H1 (cell line): ENCODE results near the gene MROH2A. TPM values are rescaled to one million over a fixed set of nuclear protein-coding genes. Genes with fewer than 3 reads are reported as not detected.

Experiments
- CTCF ChIA-PET: fragments of 300-600 bp; sonication (Branson Sonifier 250); formaldehyde crosslinking; loops from one replicate; lab custom pipeline; 2021; ENCODE audit not compliant: partially characterized antibody; lab: Charles Lee
- POLR2A ChIA-PET: fragments of 300-600 bp; sonication (Branson Sonifier 250); formaldehyde crosslinking; loops from one replicate; lab custom pipeline; 2021; ENCODE audit warnings: inconsistent platforms; ENCODE audit not compliant: partially characterized antibody; lab: Charles Lee
- DNase-seq, 2 experiments: peaks; one replicate each; pipeline versions ENCODE4 v3.0.0 to v3.0.0-alpha.2; 2010 to 2022; ENCODE audit warnings: low spot score in 2 of 2, low read depth in 1 of 2, mixed read lengths in 1 of 2
- FAIRE-seq: peaks from 2 replicates; lab custom pipeline; 2011; peaks lifted over from hg19 to GRCh38; lab: Jason Lieb, UNC
- H2AFZ ChIP-seq: 2 replicates; pipeline ENCODE4 v1.8.1; 2012; ENCODE audit warnings: low read length, inconsistent platforms
- H2AK5ac ChIP-seq: 2 replicates; pipeline ENCODE4 v1.6.1; 2013; ENCODE audit warnings: low read depth, low read length
- H2BK120ac ChIP-seq: replicated peaks from 2 replicates; pipeline ENCODE3; 2013; ENCODE audit warnings: low read depth, low read length, inconsistent platforms
- H2BK12ac ChIP-seq: 2 replicates; pipeline ENCODE4 v1.6.1; 2013; ENCODE audit warnings: low read depth, low read length
- H2BK15ac ChIP-seq: 2 replicates; pipeline ENCODE4 v1.6.1; 2013; ENCODE audit warnings: low read length
- H2BK20ac ChIP-seq: 2 replicates; pipeline ENCODE4 v1.6.1; 2013; ENCODE audit warnings: low read length
- H2BK5ac ChIP-seq: 2 replicates; pipeline ENCODE4 v1.6.1; 2013; ENCODE audit warnings: low read depth, low read length
- H3K14ac ChIP-seq: 2 replicates; pipeline ENCODE4 v1.6.1; 2013; ENCODE audit warnings: inconsistent platforms; ENCODE audit not compliant: insufficient read length
- H3K18ac ChIP-seq: 2 replicates; pipeline ENCODE4 v1.6.1; 2013; ENCODE audit warnings: low read length; ENCODE audit errors: extremely low read depth
- H3K23ac ChIP-seq: 2 replicates; pipeline ENCODE4 v1.6.1; 2013; ENCODE audit warnings: inconsistent platforms; ENCODE audit not compliant: insufficient read length
- H3K23me2 ChIP-seq: 2 replicates; pipeline ENCODE4 v1.6.1; 2013; ENCODE audit warnings: low read depth, low read length
- H3K27ac ChIP-seq: 2 replicates; pipeline ENCODE4 v1.6.1; 2011; ENCODE audit warnings: low read depth, low read length, inconsistent platforms
- H3K27me3 ChIP-seq, 4 experiments: replicated peaks in 1 of 4; 1 replicate in 1 of 4; 2 replicates in 3 of 4; pipeline versions ENCODE4 v1.6.1 to v1.8.1; 2011 to 2013; ENCODE audit warnings: low read length in 3 of 4, mild to moderate bottlenecking in 3 of 4, inconsistent platforms in 2 of 4, mixed read lengths in 2 of 4, moderate library complexity in 1 of 4; ENCODE audit not compliant: control insufficient read depth in 3 of 4, insufficient read depth in 3 of 4; ENCODE audit errors: extremely low read depth in 1 of 4
- H3K36me3 ChIP-seq, 4 experiments: 2 replicates each; pipeline versions ENCODE4 v1.6.1 to v1.8.1; 2011 to 2013; ENCODE audit warnings: mild to moderate bottlenecking in 4 of 4, low read length in 3 of 4, moderate library complexity in 2 of 4, control low read depth in 1 of 4, inconsistent platforms in 1 of 4; ENCODE audit not compliant: insufficient read depth in 4 of 4, control insufficient read depth in 2 of 4
- H3K4ac ChIP-seq: replicated peaks from 2 replicates; pipeline ENCODE3; 2013; ENCODE audit warnings: low read length, low read depth, mixed read lengths, inconsistent platforms; ENCODE audit not compliant: insufficient read length
- H3K4me1 ChIP-seq, 4 experiments: replicated peaks in 1 of 4; 1 replicate in 1 of 4; 2 replicates in 3 of 4; pipeline versions ENCODE4 v1.6.1 to v1.8.1; 2011 to 2013; ENCODE audit warnings: low read length in 3 of 4, inconsistent platforms in 2 of 4, mixed read lengths in 1 of 4; ENCODE audit not compliant: insufficient read depth in 4 of 4, control insufficient read depth in 3 of 4
- H3K4me2 ChIP-seq, 2 experiments: 2 replicates each; pipeline versions ENCODE4 v1.6.1 to v1.8.1; 2011 to 2013; ENCODE audit warnings: low read depth in 2 of 2, low read length in 2 of 2, control low read depth in 1 of 2, inconsistent platforms in 1 of 2, mild to moderate bottlenecking in 1 of 2; ENCODE audit not compliant: insufficient read depth in 1 of 2
- H3K4me3 ChIP-seq, 4 experiments: fragments of 200-600, 300-600 bp in 1 of 4; sonication (generic), shearing (Covaris generic), sonication (Bioruptor Twin) in 1 of 4; 2 replicates each; pipeline versions ENCODE4 v1.5.1 to v1.8.1; 2011 to 2016; ENCODE audit warnings: low read length in 4 of 4, low read depth in 3 of 4, control low read depth in 2 of 4, inconsistent platforms in 2 of 4, mild to moderate bottlenecking in 2 of 4, mixed read lengths in 1 of 4, moderate library complexity in 1 of 4; ENCODE audit not compliant: insufficient read depth in 2 of 4; ENCODE audit errors: extremely low read depth in 1 of 4
- H3K56ac ChIP-seq: replicated peaks from 2 replicates; pipeline ENCODE3; 2013; ENCODE audit warnings: low read depth, mild to moderate bottlenecking, mixed read lengths, low read length, inconsistent platforms; ENCODE audit not compliant: insufficient read length
- H3K79me1 ChIP-seq: 2 replicates; pipeline ENCODE4 v1.6.1; 2013; ENCODE audit warnings: low read depth, low read length, control low read depth
- H3K79me2 ChIP-seq, 2 experiments: 2 replicates each; pipeline versions ENCODE4 v1.6.1 to v1.8.1; 2012 to 2013; ENCODE audit warnings: low read length in 2 of 2, mild to moderate bottlenecking in 2 of 2, inconsistent platforms in 1 of 2; ENCODE audit not compliant: insufficient read depth in 2 of 2, control insufficient read depth in 1 of 2
- H3K9ac ChIP-seq, 4 experiments: replicated peaks in 1 of 4; 1 replicate in 1 of 4; 2 replicates in 3 of 4; pipeline versions ENCODE4 v1.6.1 to v1.8.1; 2011 to 2013; ENCODE audit warnings: low read depth in 3 of 4, low read length in 3 of 4, control low read depth in 2 of 4, mild to moderate bottlenecking in 2 of 4, moderate library complexity in 2 of 4, inconsistent platforms in 1 of 4; ENCODE audit errors: extremely low read depth in 1 of 4
- H3K9me3 ChIP-seq, 2 experiments: 2 replicates each; pipeline versions ENCODE4 v1.6.1 to v1.8.1; 2012 to 2013; ENCODE audit warnings: mild to moderate bottlenecking in 2 of 2, moderate library complexity in 2 of 2, control low read depth in 1 of 2, inconsistent platforms in 1 of 2, low read depth in 1 of 2, low read length in 1 of 2, mixed read lengths in 1 of 2; ENCODE audit not compliant: insufficient read depth in 2 of 2
- H4K20me1 ChIP-seq, 2 experiments: replicated peaks in 1 of 2; 2 replicates each; pipeline versions ENCODE3 to v1.8.1; 2011 to 2013; ENCODE audit warnings: inconsistent platforms in 2 of 2, low read length in 2 of 2, mild to moderate bottlenecking in 1 of 2; ENCODE audit not compliant: insufficient read depth in 2 of 2, control insufficient read depth in 1 of 2
- H4K5ac ChIP-seq: 2 replicates; pipeline ENCODE4 v1.6.1; 2013; ENCODE audit warnings: low read length, low read depth, mixed read lengths, inconsistent platforms; ENCODE audit not compliant: insufficient read length
- H4K8ac ChIP-seq: 2 replicates; pipeline ENCODE4 v1.8.0; 2013; ENCODE audit warnings: mild to moderate bottlenecking, moderate library complexity, low read length, inconsistent platforms; ENCODE audit not compliant: insufficient read depth; ENCODE audit errors: extremely low read depth
- H4K91ac ChIP-seq: replicated peaks from 2 replicates; pipeline ENCODE3; 2013; ENCODE audit warnings: low read length, mixed read lengths, inconsistent platforms; ENCODE audit not compliant: insufficient read length
- ASH2L ChIP-seq: fragments of 200-600, 300-600 bp; sonication (generic); IDR thresholded peaks from one replicate; pipeline ENCODE4 v1.7.1; 2017; ENCODE audit warnings: low read length
- BCL11A ChIP-seq, 2 experiments: IDR thresholded peaks; one replicate each; pipeline ENCODE4 v1.6.1; 2011; ENCODE audit warnings: low read depth in 2 of 2, low read length in 2 of 2, mild to moderate bottlenecking in 2 of 2
- BRCA1 ChIP-seq: IDR thresholded peaks from 2 replicates; pipeline ENCODE4 v1.6.1; 2012; ENCODE audit warnings: low read depth, low read length, improper control_type of control experiment
- CBX8 ChIP-seq: fragments of 300-800, 300-1000 bp; sonication (generic); IDR thresholded peaks from 2 replicates; pipeline ENCODE4 v1.7.1; 2016; ENCODE audit warnings: low read depth, low read length, borderline replicate concordance
- HDAC6 ChIP-seq: IDR thresholded peaks from one replicate; pipeline ENCODE4 v1.7.1; 2012; ENCODE audit warnings: low read depth, mild to moderate bottlenecking, inconsistent platforms, low read length, moderate library complexity
- POU5F1 ChIP-seq: IDR thresholded peaks from 2 replicates; pipeline ENCODE4 v1.6.1; 2011; ENCODE audit warnings: low read depth, mild to moderate bottlenecking, low read length, moderate library complexity
- RAD21 ChIP-seq, 2 experiments: IDR thresholded peaks in 1 of 2; conservative IDR thresholded peaks in 1 of 2; 2 replicates each; pipeline ENCODE4 v1.6.1; 2011; ENCODE audit warnings: low read depth in 2 of 2, low read length in 2 of 2, improper control_type of control experiment in 1 of 2, inconsistent platforms in 1 of 2, mild to moderate bottlenecking in 1 of 2, moderate library complexity in 1 of 2
- RXRA ChIP-seq: IDR thresholded peaks from 2 replicates; pipeline ENCODE4 v1.6.1; 2011; ENCODE audit warnings: low read depth, mild to moderate bottlenecking, low read length, moderate library complexity; ENCODE audit not compliant: insufficient read depth
- SAP30 ChIP-seq: fragments of 300-600 bp; sonication (generic); IDR thresholded peaks from 2 replicates; pipeline ENCODE4 v1.7.1; 2012; ENCODE audit warnings: low read length, moderate library complexity, mild to moderate bottlenecking, inconsistent platforms; ENCODE audit not compliant: insufficient read depth, insufficient replicate concordance
- SIN3A ChIP-seq, 2 experiments: IDR thresholded peaks in 1 of 2; conservative IDR thresholded peaks in 1 of 2; 2 replicates each; pipeline ENCODE4 v1.6.1; 2011 to 2012; ENCODE audit warnings: low read length in 2 of 2, improper control_type of control experiment in 1 of 2, low read depth in 1 of 2, mild to moderate bottlenecking in 1 of 2
- SP4 ChIP-seq: IDR thresholded peaks from 2 replicates; pipeline ENCODE4 v1.6.1; 2012; ENCODE audit warnings: low read length, inconsistent platforms
- TCF12 ChIP-seq: IDR thresholded peaks from 2 replicates; pipeline ENCODE4 v1.6.1; 2011; ENCODE audit warnings: low read depth, mild to moderate bottlenecking, low read length
- WGBS, 2 experiments: shearing (Covaris generic) in 1 of 2; methylation state at CpG; one replicate each; pipeline versions ENCODE4 v1.1.6 to v1.1.7; 2013 to 2015; ENCODE audit warnings: low lambda C conversion rate in 2 of 2, mixed read lengths in 2 of 2, inconsistent platforms in 1 of 2, low coverage in 1 of 2, missing lambda C conversion rate in 1 of 2; ENCODE audit not compliant: insufficient replicate concordance in 2 of 2, insufficient coverage in 1 of 2, insufficient read length in 1 of 2; ENCODE audit errors: extremely low coverage in 1 of 2, missing lambda C conversion rate in 1 of 2; 5-methylcytosine and 5-hydroxymethylcytosine counted together
- polyA plus RNA-seq, 7 experiments: library from polyadenylated mRNA; depleted of rRNA in 3 of 7; stranded (reverse) in 5 of 7; unstranded in 2 of 7; fragments of >200 nt in 5 of 7; fragments of 200-250 nt in 2 of 7; gene quantifications; 1 replicate in 5 of 7; 2 replicates in 1 of 7; 4 replicates in 1 of 7; pipeline versions ENCODE4 v1.2.1 to v1.2.3, GENCODE V29; 2011 to 2013; ENCODE audit warnings: missing spikeins in 2 of 7, mixed read lengths in 2 of 7
- total RNA-seq: library from RNA; stranded (reverse); fragmentation: NEBNext Ultra II Directional; extraction: Animal tissue kit (Norgen Biotek cat#: 25700); gene quantifications from 2 replicates; pipeline ENCODE4 v1.2.1, GENCODE V29; 2021

Gene MROH2A
- total and polyA plus RNA-seq, 2 of the 8 experiments (the other 6 are each of a cell fraction or from before 2014, with no cell fraction given) = not detected

GRCh38 chr2:233791883-233792329 lies 13.8 kb downstream of the MROH2A start:
- no peak overlapping the region for H3K14ac ChIP-seq

More at GRCh38 chr2:233791883-233792329, 13.8 kb downstream of the MROH2A start:
- no peak overlapping the region for H2BK20ac ChIP-seq
- H3K56ac ChIP-seq = no peak overlapping the region
- POLR2A ChIA-PET = interaction anchor here (1.4 kb wide), 1 partner anchor 62 kb away, joined by 3 read pairs; the partner anchor contains the start of gene HJURP
- no peaks in the 10 kb centered on the region for H4K20me1 ChIP-seq
- H3K4me1 ChIP-seq = no peaks in the 10 kb centered on the region
- WGBS, 2 experiments = 88% methylated on average over 9 of the region's 9 CpGs; no CpG with 5 or more reads in 1 of the 2 experiments
- CTCF ChIA-PET = interaction anchor here (0.7 kb wide), 1 partner anchor 36 kb away, joined by 3 read pairs; no protein-coding TSS in a partner anchor
- H3K79me1 ChIP-seq = no peaks in the 10 kb centered on the region
- H4K8ac ChIP-seq = no peak overlapping the region
- H2BK5ac ChIP-seq = no peak overlapping the region
- H3K36me3 ChIP-seq = no peaks in the 10 kb centered on the region
- no peak overlapping the region for H3K4ac ChIP-seq
- TF ChIP-seq CBX8 = no peak
- TF ChIP-seq TCF12 = no peak
- no peak for TF ChIP-seq ASH2L
- no peak for TF ChIP-seq SAP30
- TF ChIP-seq RAD21 (IDR thresholded peaks at IDR 0.05 in 1 of 2, conservative IDR thresholded peaks at IDR 0.05 in 1 of 2; ENCODE audit: low read depth in 2 of 2, low read length in 2 of 2) = no peak
- TF ChIP-seq HDAC6 = no peak
- TF ChIP-seq SIN3A (conservative IDR thresholded peaks at IDR 0.05 in 1 of 2, IDR thresholded peaks at IDR 0.05 in 1 of 2; ENCODE audit: low read depth in 1 of 2, low read length in 2 of 2) = no peak
- TF ChIP-seq POU5F1 = no peak
- TF ChIP-seq BCL11A (IDR thresholded peaks at IDR 0.05; ENCODE audit: low read depth in 2 of 2, low read length in 2 of 2) = no peak
- TF ChIP-seq SP4 = no peak
- TF ChIP-seq RXRA = no peak
- no peak for TF ChIP-seq BRCA1
- H3K27ac ChIP-seq = no peak overlapping the region
- H3K9me3 ChIP-seq = peaks cover 0 to 5% of the 10 kb centered on the region in 2 experiments; a peak in 1 of 4 replicates
- no peak for FAIRE-seq
- DNase-seq = peak in 1 of 2 experiments; percentile 17
- H3K4me2 ChIP-seq = no peak overlapping the region
- no peak overlapping the region for H4K5ac ChIP-seq
- no peak overlapping the region for H2AK5ac ChIP-seq
- no peaks in the 10 kb centered on the region for H3K23me2 ChIP-seq
- H3K4me3 ChIP-seq = no peak overlapping the region
- H3K23ac ChIP-seq = no peak overlapping the region
- no peak overlapping the region for H3K9ac ChIP-seq
- no peaks in the 10 kb centered on the region for H3K79me2 ChIP-seq
- H2BK12ac ChIP-seq = no peak overlapping the region
- H3K18ac ChIP-seq = no peak overlapping the region
- H3K27me3 ChIP-seq = no peaks in the 10 kb centered on the region
- H2AFZ ChIP-seq = no peak overlapping the region
- no peak overlapping the region for H2BK120ac ChIP-seq
- H2BK15ac ChIP-seq = no peak overlapping the region
- H4K91ac ChIP-seq = no peak overlapping the region
